HG03442 (cell line): ENCODE measurements around the gene MAPK8.

Source experiments
- ATAC-seq: cut with Tn5 transposase; IDR thresholded peaks from one replicate; pipeline ENCODE4 v1.9.1; 2021; ENCODE audit warnings: mild to moderate bottlenecking, moderate library complexity; ENCODE audit not compliant: unreplicated experiment

The MAPK8 gene

DNA sequence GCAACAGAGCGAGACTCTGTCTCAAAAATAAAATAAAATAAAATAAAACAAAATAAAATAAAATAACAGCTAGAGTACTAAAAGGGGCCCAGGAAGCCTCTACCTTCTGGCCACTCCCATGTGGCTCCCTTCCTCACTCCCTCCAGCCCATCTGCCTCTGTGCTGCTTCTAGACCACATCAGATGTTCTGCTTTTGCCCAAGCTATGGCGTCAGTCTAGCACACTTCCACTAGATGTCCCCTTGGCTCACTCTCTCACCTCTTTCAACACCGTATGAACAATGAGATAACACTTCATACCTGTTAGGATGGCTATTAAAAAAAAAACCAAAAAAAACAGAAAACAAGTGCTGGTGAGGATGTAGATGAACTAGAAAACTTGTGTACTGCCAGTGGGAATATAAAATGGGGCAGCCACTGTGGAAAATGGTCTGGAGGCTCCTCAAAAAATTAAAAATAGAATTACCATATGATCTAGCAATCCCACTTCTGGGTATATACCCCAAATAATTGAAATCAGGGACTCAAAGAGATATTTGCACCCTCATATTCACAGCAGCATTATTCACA lies 166.1 kb downstream of the MAPK8 start:
- ATAC-seq: no peak

DNA sequence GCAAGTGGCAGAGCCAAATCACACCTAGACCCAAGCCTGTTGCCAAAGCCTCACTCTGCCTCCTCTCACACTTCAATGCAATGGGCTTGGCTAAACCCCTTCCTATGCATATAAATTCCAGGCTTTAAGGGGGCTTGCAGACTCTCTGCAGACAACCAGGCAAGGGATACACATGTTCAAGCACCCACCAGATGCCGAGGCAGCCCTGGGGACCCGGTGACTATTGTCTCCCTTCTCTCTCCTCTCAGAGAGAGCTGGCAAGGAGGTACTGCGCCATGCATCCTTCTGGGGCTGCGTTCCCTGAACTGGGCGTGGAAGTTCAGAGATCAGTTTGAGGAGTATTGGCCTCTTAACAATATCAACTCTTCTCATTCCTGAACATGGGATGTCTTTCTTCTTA lies 167.2 kb downstream of the MAPK8 start:
- ATAC-seq: no peak

DNA sequence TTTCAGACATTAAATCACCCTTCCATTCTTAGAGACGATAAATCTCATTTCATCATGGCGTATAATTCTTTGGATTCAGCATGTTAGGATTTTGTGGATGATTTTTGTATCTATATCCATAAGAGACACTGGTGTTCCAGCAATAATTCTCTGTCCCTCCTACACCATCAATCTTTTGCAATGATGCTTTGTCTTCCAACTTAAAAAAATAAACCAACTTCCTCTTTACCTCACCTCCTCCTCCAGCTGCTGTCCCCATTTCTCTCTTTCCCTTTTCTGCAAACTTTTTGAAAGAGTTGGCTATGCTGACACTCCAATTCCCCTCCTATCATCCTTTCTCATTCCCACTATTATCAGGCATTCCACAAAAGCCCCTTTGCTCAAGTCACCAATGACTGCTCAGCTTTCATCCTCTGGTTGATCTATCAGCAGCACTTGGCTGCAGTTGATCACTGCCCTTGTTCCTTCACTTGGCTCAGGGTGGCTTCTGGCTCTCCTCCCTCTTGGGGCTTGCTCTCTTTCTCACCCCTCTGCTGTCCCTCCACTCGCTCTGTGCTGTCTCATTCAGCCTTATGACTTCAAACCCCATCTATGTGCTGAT lies 168.4 kb downstream of the MAPK8 start:
- ATAC-seq: no peak

DNA sequence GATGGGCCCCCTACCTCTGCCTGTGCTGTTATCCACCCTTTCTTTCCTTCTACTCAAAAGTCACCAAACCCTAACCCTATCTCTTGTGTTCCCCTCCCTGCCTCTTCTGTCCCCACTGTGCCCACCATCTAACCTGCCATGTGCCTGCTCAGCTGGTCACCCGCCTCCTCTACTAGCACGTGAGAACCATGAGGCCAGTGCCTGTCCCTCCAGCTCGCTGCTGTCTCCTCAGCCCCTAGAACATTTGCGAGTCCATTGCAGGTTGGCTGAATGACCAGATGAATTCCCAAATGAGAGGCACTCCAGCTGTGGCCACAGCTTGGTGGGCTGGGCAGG lies 169.4 kb downstream of the MAPK8 start:
- no peak for ATAC-seq

DNA sequence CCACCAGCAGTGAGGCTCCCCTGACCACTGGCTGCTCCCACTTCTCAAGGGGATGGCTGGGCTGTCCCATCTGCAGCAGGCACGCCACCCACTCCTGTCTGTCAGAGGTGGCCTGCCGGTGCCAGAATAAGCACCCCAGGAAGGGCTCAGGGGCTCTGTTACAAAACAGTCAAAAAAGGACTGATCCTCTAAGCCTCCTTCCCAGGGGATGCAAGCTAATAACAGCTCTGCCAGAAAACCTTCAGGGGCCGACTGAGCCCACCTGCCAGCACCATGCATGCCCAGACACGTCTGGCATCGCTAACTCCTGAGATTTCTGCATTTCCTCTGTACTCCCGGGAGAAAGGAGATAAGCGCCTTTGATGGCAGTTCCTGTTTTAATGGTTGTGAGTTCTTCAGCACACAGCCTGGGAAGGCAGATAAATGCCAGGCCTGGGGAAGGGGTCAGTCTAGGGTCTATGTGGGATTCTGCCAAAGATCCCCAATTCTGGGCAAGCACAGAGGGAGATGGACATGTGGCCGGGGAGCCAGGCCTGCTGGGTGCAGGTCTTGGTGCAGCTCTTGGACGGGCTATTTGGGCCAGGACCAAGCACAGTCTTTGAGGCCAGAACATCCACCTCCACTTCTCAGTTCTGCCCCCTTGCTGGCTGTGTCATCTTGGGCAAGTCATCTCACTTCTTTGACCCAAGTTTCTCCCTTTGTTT lies 170.0 kb downstream of the MAPK8 start:
- no peak for ATAC-seq

DNA sequence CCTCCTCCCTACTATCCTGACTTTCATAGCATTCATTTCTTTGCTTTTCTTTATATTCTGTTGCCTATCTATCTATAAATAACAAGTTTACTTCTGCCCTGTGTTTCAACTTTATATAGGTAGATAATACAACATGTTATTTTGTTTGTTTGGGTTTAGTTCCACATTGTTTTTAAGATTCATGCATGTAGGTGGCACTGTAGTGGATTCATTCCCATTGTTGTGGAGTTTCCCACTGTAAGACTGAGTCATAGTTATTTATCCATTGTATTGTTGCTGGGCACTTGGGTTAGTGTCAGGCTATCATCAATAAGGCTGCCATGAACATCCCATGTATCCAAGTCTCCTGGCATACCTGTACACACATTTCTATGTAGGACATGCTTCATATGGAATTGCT lies 170.7 kb downstream of the MAPK8 start:
- ATAC-seq: no peak

DNA sequence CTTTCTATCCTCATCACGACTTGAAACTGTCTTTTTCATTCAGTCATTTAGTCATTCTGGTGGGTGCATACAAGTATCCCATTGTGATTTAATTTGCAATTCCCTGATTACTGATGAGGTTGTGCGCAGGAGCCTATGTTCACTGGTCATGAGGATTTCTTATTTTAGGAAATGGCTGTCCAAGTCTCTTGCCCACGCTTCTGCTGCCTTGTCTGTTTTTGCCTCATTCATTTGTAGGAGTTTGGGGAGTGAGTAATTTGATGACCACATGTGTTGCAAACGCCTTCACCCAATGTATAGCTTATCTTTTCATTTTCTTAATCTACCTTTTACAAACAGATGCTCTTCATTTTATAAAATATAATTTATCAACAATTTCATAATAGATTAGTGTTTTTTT lies 171.1 kb downstream of the MAPK8 start:
- ATAC-seq: no peak

DNA sequence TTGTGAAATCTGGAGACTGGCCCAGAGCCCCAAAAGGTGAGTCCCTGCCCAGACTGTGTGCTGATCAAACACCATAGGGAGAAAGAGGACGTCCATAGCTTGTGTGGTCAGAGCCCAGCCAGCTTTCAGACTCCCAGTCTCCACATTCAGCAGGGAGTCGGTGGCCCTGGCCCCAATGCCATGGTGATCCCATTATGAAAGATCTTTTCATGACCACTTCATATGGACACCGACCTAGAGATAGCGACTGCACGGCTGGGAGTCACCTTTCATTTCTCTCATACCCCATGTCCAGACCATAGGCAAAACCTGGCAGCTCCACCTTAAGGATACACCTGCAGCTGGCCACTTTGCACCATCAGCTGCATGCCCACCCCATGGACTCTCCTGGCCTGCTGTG lies 172.0 kb downstream of the MAPK8 start:
- ATAC-seq: no peak

DNA sequence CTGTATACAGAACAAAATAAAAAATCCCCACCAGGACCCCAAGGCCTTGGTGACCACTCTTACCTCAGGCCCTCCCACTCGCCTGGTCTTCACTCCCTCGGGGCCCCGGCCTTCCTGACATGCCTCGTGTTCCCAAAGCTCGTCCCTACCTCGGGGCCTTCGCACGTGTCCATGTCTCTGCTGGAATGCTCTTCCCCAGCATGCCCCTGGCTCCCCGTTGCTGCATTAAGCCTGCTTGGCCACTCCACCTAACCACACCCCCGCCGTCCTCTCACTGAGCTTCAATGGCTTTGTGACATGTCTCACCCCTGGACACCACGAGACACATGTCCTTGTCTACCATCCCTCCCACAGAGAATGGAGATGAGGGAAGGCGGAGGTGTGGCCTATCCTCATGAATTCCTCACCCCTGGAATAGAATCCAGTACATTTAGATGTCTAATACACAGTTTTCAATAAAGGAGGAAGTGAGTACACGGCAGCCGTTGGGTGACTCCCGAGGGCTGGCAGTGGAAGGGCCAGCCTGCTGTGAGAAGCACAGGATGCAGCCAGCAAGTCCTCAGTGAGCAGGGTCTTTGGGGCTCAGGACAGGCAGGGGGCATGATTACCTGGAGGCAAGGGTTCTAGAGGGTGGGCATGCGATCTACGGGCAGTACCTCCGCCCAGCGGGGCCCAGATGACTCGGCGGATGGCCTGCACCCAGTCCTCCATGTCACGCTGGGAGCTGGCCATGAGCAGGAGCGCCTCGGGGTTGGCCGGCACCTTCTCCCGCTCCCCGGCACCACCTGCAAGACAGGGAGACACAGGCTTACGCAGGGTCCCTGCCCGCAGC lies 172.7 kb downstream of the MAPK8 start:
- no peak for ATAC-seq

DNA sequence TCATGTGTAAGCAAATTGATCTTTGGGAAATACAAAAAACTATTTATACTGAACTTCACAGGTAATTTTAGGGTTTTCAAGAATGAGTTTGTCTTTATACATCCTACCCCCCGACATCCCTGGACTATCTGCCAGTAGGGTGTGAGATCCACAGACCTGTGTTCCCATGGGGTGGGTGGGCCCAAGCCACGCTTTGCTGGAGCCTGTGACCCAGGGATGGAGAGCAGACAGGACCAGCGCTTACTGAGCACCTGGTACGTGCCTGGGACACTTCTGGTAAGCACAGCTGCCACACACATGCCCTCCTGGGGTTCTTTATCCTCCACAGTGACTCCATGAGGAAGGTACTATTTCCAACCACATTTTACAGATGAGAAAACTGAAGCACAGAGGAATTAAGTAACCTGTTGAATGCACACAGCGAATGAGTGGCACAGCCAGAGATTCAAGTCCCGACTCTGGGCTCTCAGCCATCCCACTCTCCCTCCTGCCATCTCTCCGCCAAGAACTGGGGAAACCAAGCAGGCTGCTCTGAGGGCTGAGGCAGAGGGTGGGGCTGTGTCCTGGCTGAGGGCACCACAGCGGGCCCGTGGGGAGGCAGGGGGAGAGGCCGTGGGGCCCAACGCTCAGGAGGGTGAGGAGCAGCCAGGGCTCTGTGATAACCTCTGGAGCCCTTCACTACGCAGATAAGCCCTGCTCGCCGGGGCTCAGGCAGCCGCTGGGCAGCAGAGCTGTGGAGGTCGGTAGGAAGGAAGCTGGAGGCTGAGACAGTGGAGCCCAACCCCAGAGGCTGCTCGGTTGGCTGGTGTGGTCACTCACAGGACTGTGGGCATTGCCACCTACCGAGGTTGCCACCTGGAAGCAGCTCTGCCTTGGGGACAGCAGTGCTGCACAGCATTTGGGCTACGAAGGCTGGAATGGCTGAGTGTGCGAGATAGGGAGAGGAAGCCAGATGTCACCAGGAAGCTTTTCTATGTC lies 174.2 kb downstream of the MAPK8 start:
- ATAC-seq: no peak

DNA sequence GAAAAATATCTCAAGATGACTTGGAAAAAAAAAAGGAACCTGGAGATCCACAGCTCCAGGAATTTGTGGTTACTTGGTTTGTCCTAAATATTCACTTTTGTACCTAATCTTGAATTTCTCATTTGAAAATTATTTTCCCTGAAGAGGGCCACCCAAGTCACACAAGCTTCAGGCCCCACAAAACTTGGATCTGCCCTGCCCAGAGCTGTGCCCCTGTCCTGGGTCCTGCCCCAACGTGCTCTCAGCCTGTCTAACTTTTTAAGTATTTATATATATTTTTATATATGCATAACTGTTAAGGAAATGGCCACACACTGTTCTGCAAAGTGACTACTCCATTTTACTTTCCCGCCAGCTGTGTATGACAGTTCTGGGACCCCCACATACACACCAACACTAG lies 174.9 kb downstream of the MAPK8 start:
- ATAC-seq: no peak

DNA sequence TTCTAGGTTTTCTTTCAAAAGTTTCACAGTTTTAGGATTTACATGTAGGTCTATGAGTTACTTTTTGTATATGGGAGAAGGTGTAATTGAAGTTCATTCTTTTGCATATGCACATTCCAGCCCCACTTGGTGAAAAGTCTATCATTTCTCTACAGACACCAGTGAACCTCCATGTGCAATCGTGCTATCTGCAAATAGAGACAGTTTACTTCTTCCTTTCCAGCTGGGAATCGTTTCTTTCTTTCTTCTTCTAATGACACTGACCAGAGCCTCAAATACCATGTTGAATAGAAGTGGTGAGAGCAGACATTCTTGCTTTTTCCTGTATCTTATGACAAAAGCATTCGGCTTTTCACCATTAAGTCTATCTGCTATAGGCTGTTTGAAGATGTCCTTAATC lies 175.7 kb downstream of the MAPK8 start:
- no peak for ATAC-seq

DNA sequence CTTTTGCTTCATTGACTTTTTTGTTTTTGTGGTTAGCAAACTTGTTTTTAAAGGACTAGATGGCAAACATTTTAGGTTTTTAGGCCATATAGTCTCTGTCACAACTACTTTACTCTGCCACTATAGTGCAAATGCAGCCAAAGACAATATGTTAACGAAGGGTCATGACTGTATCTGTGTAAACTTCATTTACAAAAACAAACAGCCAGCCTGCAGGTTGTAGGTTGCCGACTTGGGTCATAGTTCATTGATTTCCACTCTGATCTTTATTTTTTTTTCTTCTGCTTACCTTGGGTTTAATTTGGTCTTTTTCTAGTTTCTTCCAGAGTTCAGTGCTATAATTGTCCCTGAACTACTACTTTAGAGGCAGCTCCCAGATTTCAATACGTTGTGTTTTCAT lies 178.4 kb downstream of the MAPK8 start:
- no peak for ATAC-seq

DNA sequence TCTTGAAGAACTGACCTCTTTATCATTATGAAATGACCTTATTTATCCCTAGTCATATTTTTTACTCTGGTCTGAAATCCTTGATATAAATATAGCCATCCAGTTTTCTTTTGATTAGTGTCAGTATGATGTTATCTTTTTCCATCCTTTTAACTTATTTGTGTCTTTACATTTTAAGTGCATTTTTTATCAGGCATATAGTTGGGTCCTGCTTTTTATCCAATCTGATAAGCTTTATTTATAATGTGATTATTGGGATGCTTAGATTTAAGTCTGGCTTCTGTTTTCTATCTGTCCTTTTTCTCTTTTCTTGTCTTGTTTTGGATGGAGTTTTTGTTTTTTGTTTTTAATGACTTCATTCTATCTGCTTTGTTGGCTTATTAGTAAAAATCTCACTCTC lies 179.2 kb downstream of the MAPK8 start:
- no peak for ATAC-seq

DNA sequence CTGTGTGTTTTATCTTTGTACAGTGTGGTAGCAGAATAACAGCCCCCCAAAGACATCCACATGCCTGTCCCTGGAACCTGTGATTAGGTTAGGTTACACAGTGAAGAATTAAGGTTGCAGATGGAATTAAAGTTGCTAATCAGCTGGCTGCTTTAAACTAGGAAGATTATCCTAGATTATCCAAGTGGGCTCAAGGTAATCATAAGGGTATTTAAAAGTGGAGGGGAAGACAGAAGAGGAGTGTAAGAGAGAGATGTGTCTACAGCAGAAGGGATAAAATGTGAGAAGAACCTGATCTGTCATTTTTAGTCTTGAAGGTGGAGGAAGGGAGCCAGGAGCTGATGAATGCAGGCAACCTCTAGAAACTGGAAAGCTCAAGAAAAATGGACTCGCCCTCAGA lies 180.8 kb downstream of the MAPK8 start:
- ATAC-seq: no peak
